MM.1S (cell line): Measurements from ENCODE around the gene BTBD1.
"Not testable (repeated sequence)": the region's sequence is repeated elsewhere in the genome, so short reads cannot be mapped to it uniquely, and the experiment has no call there.

Source experiments
- DNase-seq: peaks from one replicate; pipeline ENCODE4 v3.0.0-alpha.2; 2015
- H2AFZ ChIP-seq: fragments of 300-600 bp; sonication (generic); 2 replicates; pipeline ENCODE4 v1.6.0; 2016; ENCODE audit warnings: antibody characterized with exemption, low read length
- H3F3A ChIP-seq: fragments of 300-600 bp; sonication (generic); 2 replicates; pipeline ENCODE4 v1.6.1; 2016; ENCODE audit warnings: mild to moderate bottlenecking, antibody characterized with exemption, low read length, moderate library complexity, mixed read lengths; ENCODE audit not compliant: insufficient read depth
- H3K27ac ChIP-seq: fragments of 300-600 bp; sonication (generic); 2 replicates; pipeline ENCODE4 v1.5.1; 2016; ENCODE audit warnings: mild to moderate bottlenecking, low read length
- H3K27me3 ChIP-seq: fragments of 300-600 bp; sonication (generic); replicated peaks from 2 replicates; pipeline ENCODE4 v1.6.0; 2016; ENCODE audit warnings: low read length; ENCODE audit not compliant: insufficient read depth
- H3K36me3 ChIP-seq: fragments of 300-600 bp; sonication (generic); replicated peaks from 2 replicates; pipeline ENCODE4 v1.6.1; 2016; ENCODE audit warnings: mild to moderate bottlenecking, low read length, mixed read lengths; ENCODE audit not compliant: insufficient read depth
- H3K4me1 ChIP-seq: fragments of 300-600 bp; sonication (generic); 2 replicates; pipeline ENCODE4 v1.6.1; 2016; ENCODE audit warnings: low read length, mixed read lengths
- H3K4me2 ChIP-seq: fragments of 300-600 bp; sonication (generic); 2 replicates; pipeline ENCODE4 v1.6.0; 2016; ENCODE audit warnings: low read depth, low read length
- H3K4me3 ChIP-seq: fragments of 300-600 bp; sonication (generic); 2 replicates; pipeline ENCODE4 v1.5.1; 2016; ENCODE audit warnings: low read length, mixed read lengths
- H3K79me2 ChIP-seq: fragments of 300-600 bp; sonication (generic); 2 replicates; pipeline ENCODE4 v1.6.1; 2016; ENCODE audit warnings: mixed run types, low read length, mixed read lengths
- H3K9ac ChIP-seq: fragments of 300-600 bp; sonication (generic); 2 replicates; pipeline ENCODE4 v1.6.1; 2016; ENCODE audit warnings: low read length, mixed read lengths
- H3K9me2 ChIP-seq: fragments of 300-600 bp; sonication (generic); replicated peaks from 2 replicates; pipeline ENCODE4 v1.6.1; 2016; ENCODE audit warnings: mild to moderate bottlenecking, low read length, mixed read lengths; ENCODE audit not compliant: insufficient read depth
- H3K9me3 ChIP-seq: fragments of 300-600 bp; sonication (generic); replicated peaks from 2 replicates; pipeline ENCODE4 v1.6.1; 2016; ENCODE audit warnings: mild to moderate bottlenecking, low read length, mixed read lengths; ENCODE audit not compliant: insufficient read depth
- H4K20me1 ChIP-seq: fragments of 300-600 bp; sonication (generic); 2 replicates; pipeline ENCODE4 v1.6.1; 2016; ENCODE audit warnings: mild to moderate bottlenecking, low read length, moderate library complexity, mixed read lengths; ENCODE audit not compliant: insufficient read depth
- EZH2 ChIP-seq: fragments of 300-600 bp; sonication (generic); optimal IDR thresholded peaks from 2 replicates; pipeline ENCODE3; 2017; ENCODE audit warnings: low read depth, mild to moderate bottlenecking, antibody characterized with exemption, low read length, mixed read lengths
- EZH2phosphoT487 ChIP-seq: fragments of 300-600 bp; sonication (generic); IDR thresholded peaks from 2 replicates; pipeline ENCODE4 v1.6.1; 2018; ENCODE audit warnings: antibody characterized with exemption, low read length
- TF ChIP-seq, protein P1 (sequence below): fragments of 300-600 bp; sonication (generic); IDR thresholded peaks from 2 replicates; pipeline ENCODE4 v1.5.1; 2016; ENCODE audit warnings: antibody characterized with exemption, low read length, mixed read lengths

The BTBD1 gene

DNA sequence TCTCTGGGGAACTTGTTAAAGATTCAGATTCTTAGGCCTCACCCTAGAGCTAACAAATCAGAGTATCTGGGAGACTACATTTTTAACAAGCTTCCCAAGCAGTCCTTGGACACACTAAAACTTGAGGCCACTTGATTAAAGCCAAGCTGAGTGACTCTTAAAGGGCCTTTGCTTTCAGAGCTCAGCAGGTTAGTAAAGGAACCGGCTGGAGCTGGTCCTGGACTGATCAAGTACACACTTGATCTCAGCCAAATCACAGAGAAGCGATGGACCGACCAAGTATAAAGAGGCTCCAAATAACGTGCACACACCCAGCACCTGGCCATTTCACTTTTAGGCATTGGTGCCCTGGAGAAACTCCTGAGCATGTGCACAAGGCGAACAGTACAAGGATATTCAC lies 27.5 kb upstream of the BTBD1 start:
- Histone ChIP-seq H3F3A (no peaks in the 10 kb centered on the region), H4K20me1 (no peaks in the 10 kb centered on the region), H3K9me3 (no peaks in the 10 kb centered on the region), H3K9me2 (no peaks in the 10 kb centered on the region), H3K9ac (no peak overlapping the region), H3K27me3 (no peaks in the 10 kb centered on the region), H3K27ac (no peak overlapping the region), H2AFZ (no peak overlapping the region), H3K4me3 (no peak overlapping the region), H3K4me2 (no peak overlapping the region), H3K36me3 (no peaks in the 10 kb centered on the region), H3K4me1 (no peaks in the 10 kb centered on the region), H3K79me2 (no peaks in the 10 kb centered on the region)
- TF ChIP-seq EZH2 = no peak
- TF ChIP-seq, protein P1, sequence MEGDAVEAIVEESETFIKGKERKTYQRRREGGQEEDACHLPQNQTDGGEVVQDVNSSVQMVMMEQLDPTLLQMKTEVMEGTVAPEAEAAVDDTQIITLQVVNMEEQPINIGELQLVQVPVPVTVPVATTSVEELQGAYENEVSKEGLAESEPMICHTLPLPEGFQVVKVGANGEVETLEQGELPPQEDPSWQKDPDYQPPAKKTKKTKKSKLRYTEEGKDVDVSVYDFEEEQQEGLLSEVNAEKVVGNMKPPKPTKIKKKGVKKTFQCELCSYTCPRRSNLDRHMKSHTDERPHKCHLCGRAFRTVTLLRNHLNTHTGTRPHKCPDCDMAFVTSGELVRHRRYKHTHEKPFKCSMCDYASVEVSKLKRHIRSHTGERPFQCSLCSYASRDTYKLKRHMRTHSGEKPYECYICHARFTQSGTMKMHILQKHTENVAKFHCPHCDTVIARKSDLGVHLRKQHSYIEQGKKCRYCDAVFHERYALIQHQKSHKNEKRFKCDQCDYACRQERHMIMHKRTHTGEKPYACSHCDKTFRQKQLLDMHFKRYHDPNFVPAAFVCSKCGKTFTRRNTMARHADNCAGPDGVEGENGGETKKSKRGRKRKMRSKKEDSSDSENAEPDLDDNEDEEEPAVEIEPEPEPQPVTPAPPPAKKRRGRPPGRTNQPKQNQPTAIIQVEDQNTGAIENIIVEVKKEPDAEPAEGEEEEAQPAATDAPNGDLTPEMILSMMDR = no peak
- no peak for TF ChIP-seq EZH2phosphoT487
- DNase-seq = no peak

DNA sequence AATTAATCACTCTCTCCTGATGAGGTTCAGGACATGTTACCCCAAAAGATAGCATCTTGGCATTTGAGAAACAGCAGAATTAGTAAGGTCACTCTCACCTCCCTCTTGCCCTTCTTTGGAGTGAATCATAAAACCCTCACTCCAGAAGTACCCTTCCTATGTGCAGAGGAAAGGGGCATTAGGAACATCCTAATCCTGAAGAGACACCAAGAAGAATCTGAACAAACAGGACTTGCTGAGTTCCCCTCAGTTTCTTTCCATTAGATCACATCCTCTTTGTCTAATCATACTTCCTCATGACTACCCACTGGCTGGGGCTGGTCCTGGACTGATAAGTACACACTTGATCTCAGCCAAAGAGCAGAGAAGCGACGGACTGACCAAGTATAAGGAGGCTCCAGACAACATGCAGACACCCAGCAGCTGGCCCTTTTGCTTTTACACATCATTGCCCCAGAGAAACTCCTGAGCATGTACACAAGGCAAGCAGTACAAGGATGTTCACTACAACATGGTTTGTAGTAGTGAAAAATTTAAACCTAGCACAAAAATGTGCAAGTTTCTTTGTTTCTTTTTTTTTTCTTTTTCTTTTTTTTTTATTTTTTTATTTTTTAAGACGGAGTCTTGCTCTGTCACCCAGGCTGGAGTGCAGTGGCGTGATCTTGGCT lies 25.4 kb upstream of the BTBD1 start:
- H3F3A ChIP-seq = no peaks in the 10 kb centered on the region
- no peak overlapping the region for H2AFZ ChIP-seq
- H3K4me3 ChIP-seq = no peak overlapping the region
- no peak overlapping the region for H3K9ac ChIP-seq
- H3K4me1 ChIP-seq = no peaks in the 10 kb centered on the region
- H3K79me2 ChIP-seq = no peaks in the 10 kb centered on the region
- no peak overlapping the region for H3K4me2 ChIP-seq
- no peaks in the 10 kb centered on the region for H3K9me2 ChIP-seq
- TF ChIP-seq EZH2phosphoT487 (no peak), EZH2 (no peak)
- TF ChIP-seq, protein P1 = no peak
- H3K27ac ChIP-seq = no peak overlapping the region
- H3K27me3 ChIP-seq = no peaks in the 10 kb centered on the region
- H3K9me3 ChIP-seq = no peaks in the 10 kb centered on the region
- H4K20me1 ChIP-seq = no peaks in the 10 kb centered on the region
- DNase-seq = no peak
- no peaks in the 10 kb centered on the region for H3K36me3 ChIP-seq

DNA sequence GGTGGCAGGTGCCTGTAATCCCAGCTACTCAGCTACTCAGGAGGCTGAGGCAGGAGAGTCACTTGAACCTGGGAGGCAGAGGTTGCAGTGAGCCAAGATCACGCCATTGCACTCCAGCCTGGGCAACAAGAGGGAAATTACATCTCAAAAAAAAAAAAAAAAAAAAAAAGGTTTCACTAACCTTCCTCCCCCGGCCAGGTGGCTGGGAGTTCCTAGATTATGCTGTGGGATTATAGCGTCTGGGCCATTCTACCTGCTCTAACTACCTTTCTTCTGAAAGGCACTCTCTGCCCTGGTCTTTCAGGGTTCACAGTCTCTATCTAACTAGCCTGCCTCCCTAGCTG lies 24.9 kb upstream of the BTBD1 start:
- H3K79me2 ChIP-seq, H2AFZ ChIP-seq, H3K9me2 ChIP-seq, H3K4me3 ChIP-seq, H3K36me3 ChIP-seq, H3K4me1 ChIP-seq, H3K9ac ChIP-seq, H3K27me3 ChIP-seq, H4K20me1 ChIP-seq, H3K9me3 ChIP-seq, H3F3A ChIP-seq, H3K27ac ChIP-seq, DNase-seq, H3K4me2 ChIP-seq: not testable (repeated sequence)

DNA sequence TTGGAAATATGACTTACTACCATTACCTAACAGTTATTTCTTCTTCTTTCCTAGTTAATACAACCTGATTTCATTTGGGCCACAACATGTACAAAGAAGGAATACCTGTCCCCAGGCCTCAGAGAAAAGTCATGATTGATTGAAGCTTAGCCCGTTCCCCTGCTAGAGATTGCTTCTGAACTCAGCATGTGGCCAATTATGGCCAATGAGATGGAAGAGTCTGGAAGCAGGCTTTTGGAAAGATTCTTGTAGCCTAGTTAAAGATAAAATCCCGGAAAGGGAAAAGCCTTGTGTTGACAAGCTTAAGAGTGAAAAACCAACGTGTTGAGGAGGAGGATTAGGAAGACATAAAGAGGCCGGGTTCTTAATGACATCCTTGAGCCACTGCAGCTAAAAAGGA lies 23.4 kb upstream of the BTBD1 start:
- H3K27me3 ChIP-seq = no peaks in the 10 kb centered on the region
- H4K20me1 ChIP-seq = no peaks in the 10 kb centered on the region
- no peak overlapping the region for H3K9ac ChIP-seq
- no peaks in the 10 kb centered on the region for H3F3A ChIP-seq
- H3K36me3 ChIP-seq = no peaks in the 10 kb centered on the region
- no peak for TF ChIP-seq EZH2
- TF ChIP-seq, protein P1 = no peak
- TF ChIP-seq EZH2phosphoT487 = no peak
- no peak overlapping the region for H2AFZ ChIP-seq
- H3K9me2 ChIP-seq = no peaks in the 10 kb centered on the region
- DNase-seq = no peak
- H3K4me3 ChIP-seq = no peak overlapping the region
- no peak overlapping the region for H3K27ac ChIP-seq
- no peaks in the 10 kb centered on the region for H3K4me1 ChIP-seq
- H3K4me2 ChIP-seq = no peak overlapping the region
- no peaks in the 10 kb centered on the region for H3K9me3 ChIP-seq
- H3K79me2 ChIP-seq = no peaks in the 10 kb centered on the region
